ENCODE data around the gene TLX1.

GRCh38 chr10:101110856-101111523 lies 20.1 kb upstream of the TLX1 start:
- TF ChIP-seq, protein P1, sequence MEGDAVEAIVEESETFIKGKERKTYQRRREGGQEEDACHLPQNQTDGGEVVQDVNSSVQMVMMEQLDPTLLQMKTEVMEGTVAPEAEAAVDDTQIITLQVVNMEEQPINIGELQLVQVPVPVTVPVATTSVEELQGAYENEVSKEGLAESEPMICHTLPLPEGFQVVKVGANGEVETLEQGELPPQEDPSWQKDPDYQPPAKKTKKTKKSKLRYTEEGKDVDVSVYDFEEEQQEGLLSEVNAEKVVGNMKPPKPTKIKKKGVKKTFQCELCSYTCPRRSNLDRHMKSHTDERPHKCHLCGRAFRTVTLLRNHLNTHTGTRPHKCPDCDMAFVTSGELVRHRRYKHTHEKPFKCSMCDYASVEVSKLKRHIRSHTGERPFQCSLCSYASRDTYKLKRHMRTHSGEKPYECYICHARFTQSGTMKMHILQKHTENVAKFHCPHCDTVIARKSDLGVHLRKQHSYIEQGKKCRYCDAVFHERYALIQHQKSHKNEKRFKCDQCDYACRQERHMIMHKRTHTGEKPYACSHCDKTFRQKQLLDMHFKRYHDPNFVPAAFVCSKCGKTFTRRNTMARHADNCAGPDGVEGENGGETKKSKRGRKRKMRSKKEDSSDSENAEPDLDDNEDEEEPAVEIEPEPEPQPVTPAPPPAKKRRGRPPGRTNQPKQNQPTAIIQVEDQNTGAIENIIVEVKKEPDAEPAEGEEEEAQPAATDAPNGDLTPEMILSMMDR (IDR thresholded peaks at IDR 0.05; ENCODE audit: low read depth, low read length): no peak
- TF ChIP-seq POLR2A (IDR thresholded peaks at IDR 0.05; ENCODE audit: extremely low read depth, insufficient read length) (no peak), MYC (IDR thresholded peaks at IDR 0.05; ENCODE audit: low read depth, low read length) (no peak)

Measured in NB4 (cell line).